Astrocyte of the cerebellum (primary cell): ENCODE results near the gene TMEM171.
A peak's percentile ranks its signal among the peaks of the same experiment; 100 is the strongest.

Experiments used
- DNase-seq: peaks from one replicate; pipeline ENCODE4 v3.0.0-alpha.2; 2011; ENCODE audit warnings: low read depth
- H3K4me3 ChIP-seq: 2 replicates; pipeline ENCODE4 v1.5.1; 2011; ENCODE audit warnings: mild to moderate bottlenecking, low read depth, low read length, moderate library complexity
- CTCF ChIP-seq: IDR thresholded peaks from 2 replicates; pipeline ENCODE4 v1.5.1; 2012; ENCODE audit warnings: low read length, low read depth, moderate library complexity, mild to moderate bottlenecking; ENCODE audit errors: missing control alignments
- in situ Hi-C: cut with HindIII; loops from 2 replicates; pipeline ENCODE4 v1.10.0; 2017; ENCODE audit warnings: low sequenced_read_pairs

The TMEM171 gene

GRCh38 chr5:73118391-73118973 is 1.9 kb upstream of the TMEM171 start:
- no peak for DNase-seq
- in situ Hi-C loops: no loop called here
- H3K4me3 ChIP-seq: no peak overlapping the region
- no peak for TF ChIP-seq CTCF

DNA sequence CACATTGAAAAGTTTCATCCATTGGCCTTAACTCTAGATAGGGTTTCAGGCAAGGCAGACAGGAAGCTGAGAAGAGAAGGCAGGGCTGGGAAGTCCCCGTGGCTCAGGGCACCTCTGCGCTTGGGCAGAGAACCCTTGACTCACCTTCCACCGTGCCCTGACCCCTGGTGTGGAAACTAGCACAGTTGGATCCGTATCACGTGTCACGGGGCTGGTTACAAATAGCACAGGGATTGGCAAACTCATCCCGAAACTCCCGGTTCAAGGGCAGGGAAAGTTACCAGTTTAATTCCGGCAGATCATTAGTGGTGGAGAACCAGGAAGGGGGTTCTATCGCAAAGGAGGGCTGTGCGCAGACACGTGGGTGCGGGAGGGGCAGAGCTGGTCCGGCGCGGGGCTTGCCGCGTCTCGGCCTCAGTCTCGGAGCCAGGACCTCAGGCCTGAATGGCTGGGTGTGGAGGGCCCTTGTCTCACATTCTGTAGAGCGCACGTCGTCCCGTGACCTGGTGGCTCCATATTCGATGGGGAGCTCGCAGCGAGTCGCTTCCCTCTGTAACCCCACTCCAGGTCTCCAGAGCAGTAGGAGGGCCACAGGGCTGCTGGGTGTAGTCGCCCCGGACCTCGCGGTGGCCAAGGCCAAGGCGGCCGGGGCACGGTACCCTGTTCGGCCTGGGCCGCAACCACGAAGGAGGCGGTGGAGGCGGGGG is 771 bp upstream of the TMEM171 start:
- TF ChIP-seq CTCF: no peak
- in situ Hi-C loops: no loop called here

GRCh38 chr5:73121119-73121463 is 716 bp downstream of the TMEM171 start:
- H3K4me3 ChIP-seq: peak overlapping the region; percentile 41
- no peak for DNase-seq
- in situ Hi-C loops: no loop called here
- TF ChIP-seq CTCF: no peak

More for the DNA sequence above, 771 bp upstream of the TMEM171 start:
- no peak for DNase-seq
- peak overlapping the region; percentile 41 for H3K4me3 ChIP-seq

DNA sequence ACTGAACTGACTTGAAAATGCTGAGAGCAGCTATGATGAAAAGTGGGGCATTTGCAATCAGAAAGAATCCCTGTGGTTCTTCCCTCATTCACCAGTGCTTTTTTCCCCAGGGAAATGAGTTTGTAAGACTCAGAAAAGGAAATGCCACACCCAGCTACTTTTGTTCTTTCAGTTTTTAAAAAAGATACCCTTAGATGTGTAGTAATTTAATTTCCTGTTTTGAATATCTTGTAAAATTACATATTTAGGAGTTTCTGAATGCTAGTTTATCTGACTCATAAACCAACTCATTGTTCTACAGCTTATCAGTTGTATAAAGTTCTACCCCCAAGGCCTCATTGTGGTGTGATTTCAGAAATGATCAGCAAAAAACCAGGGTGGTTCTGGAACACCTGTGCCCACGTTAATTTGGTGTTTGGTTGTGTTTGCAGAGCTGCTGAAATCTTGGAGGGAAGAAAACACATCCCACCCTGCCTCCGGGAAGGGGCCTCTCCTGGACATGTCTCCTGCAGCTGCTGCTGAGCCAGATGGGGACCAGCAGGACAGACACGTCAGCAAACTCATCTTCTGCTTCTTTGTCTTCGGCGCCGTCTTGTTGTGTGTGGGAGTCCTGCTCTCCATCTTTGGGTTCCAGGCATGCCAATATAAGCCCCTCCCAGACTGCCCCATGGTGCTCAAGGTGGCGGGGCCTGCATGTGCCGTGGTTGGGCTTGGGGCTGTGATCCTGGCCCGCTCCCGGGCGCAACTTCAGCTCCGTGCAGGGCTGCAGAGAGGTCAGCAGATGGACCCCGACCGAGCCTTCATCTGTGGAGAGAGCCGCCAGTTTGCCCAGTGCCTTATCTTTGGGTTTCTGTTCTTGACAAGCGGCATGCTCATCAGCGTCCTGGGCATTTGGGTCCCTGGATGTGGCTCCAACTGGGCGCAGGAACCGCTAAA is 2.8 kb downstream of the TMEM171 start:
- H3K4me3 ChIP-seq: no peak overlapping the region
- TF ChIP-seq CTCF: no peak
- DNase-seq: no peak
- in situ Hi-C loops: no loop called here

GRCh38 chr5:73125289-73125688 is 4.9 kb downstream of the TMEM171 start:
- H3K4me3 ChIP-seq: no peak overlapping the region
- no peak for DNase-seq
- in situ Hi-C loops: no loop called here
- TF ChIP-seq CTCF: no peak

GRCh38 chr5:73126381-73126780 is 6.0 kb downstream of the TMEM171 start:
- in situ Hi-C loops: no loop called here
- no peak for TF ChIP-seq CTCF
- no peak overlapping the region for H3K4me3 ChIP-seq
- no peak for DNase-seq
